Measurements from ENCODE around the gene RREB1.

GRCh38 chr6:7249946-7250643, 142.3 kb downstream of the RREB1 start:
- no peak for TF ChIP-seq CTCF (conservative IDR thresholded peaks at IDR 0.05; ENCODE audit: low read depth, low read length)
- TF ChIP-seq EZH2 (IDR thresholded peaks at IDR 0.05; ENCODE audit: borderline replicate concordance, low read depth, low read length, poor library complexity, severe bottlenecking): no peak
